ENCODE measurements around the gene C1orf74. TPM values are rescaled to one million over a fixed set of nuclear protein-coding genes. Genes with fewer than 3 reads are reported as not detected.

C1orf74 gene
- total RNA-seq, 1 donor from 2014 or later: 4.0 TPM

GRCh38 chr1:209772126-209772525 lies 12.2 kb downstream of the C1orf74 start:
- no peak for DNase-seq (ENCODE audit: low read depth, low spot score)

DNA sequence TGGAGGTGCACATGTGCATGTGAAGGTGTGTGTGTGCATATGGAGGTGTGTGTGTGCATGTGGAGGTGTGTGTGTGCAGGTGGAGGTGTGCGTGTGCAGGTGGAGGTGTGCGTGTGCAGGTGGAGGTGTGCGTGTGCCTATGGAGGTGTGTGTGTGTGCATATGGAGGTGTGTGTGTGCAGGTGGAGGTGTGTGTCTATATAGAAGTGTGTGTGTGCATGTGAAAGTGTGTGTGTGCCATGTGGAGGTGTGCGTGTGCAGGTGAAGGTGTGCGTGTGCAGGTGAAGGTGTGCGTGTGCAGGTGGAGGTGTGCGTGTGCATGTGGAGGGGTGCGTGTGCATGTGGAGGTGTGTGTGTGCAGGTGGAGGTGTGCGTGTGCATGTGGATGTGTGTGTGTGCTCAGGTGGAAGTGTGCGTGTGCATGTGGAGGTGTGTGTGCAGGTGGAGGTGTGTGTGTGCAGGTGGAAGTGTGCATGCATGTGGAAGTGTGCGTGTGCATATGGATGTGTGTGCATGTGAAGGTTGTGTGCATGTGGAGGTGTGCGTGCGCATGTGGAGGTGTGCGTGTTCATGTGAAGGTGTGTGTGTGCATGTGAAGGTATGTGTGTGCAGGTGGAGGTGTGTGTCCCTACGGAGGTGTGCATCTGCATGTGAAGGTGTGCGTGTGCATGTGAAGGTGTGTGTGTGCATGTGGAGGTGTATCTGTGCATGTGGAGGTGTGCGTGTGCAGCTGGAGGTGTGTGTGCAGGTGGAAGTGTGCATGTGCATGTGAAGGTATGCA lies 13.5 kb downstream of the C1orf74 start:
- no peak for DNase-seq (ENCODE audit: low read depth, low spot score)

GRCh38 chr1:209769971-209770370 lies 14.4 kb downstream of the C1orf74 start:
- no peak for DNase-seq (ENCODE audit: low read depth, low spot score)

DNA sequence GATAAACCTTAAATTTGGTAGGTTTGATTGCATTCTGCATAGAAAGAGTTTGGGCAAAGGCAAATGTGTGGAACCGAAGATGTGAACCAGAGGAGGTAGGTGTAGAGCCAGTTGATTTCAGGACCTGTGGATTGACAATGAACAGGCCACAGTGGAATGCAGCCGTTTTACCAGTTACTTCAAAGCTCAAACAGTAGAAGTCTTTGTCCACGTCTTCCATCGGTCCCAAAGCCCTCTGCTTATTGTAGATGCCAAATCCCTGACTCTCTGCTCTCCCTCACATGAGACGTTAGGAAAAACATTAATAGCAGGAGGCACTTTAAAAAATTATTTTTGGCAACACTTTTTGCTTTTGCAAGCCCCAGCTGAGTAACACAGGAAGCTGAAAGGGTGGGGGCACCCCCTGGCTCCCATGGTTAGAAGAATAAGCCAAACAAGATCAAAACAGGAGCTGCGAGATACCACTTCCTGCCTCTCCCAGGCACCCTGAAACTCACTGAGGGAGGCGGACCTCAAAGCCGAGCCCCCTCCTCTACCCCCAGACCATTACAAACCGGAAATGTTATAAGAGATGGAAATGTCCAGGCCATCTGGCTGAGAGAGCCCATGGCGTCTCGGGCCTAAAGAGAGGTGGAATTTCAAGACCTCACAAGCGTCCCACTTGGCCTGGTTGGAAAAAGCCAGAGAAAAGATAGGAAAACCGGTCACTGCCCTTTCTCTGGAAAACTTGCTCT lies 15.0 kb downstream of the C1orf74 start:
- DNase-seq (ENCODE audit: low read depth, low spot score): peak; percentile 55

DNA sequence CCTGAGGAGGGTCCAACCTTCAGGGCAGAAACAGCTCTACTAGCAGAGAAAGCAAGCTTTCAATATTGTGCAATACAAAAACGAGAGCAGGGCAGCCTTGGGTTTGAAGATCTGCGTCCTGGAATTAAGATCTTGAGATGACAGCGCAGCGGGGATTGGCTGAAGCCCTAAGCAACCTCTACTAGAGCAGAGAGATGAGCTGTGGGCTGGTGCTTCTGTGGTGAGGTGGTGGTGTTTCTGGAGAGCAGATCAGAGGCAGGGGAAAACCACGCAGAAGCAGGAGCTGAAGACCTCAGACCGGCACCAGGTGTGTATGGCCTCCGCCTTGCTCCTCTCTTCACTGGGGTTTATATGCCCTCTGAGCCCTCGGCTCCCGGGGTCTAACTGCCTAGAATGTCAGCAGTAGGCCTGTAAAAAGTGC lies 16.0 kb downstream of the C1orf74 start:
- DNase-seq (ENCODE audit: low read depth, low spot score): no peak

- DNase-seq (ENCODE audit: low read depth, low spot score): no peak
Measured at GRCh38 chr1:209767706-209768105, 16.7 kb downstream of the C1orf74 start.

DNA sequence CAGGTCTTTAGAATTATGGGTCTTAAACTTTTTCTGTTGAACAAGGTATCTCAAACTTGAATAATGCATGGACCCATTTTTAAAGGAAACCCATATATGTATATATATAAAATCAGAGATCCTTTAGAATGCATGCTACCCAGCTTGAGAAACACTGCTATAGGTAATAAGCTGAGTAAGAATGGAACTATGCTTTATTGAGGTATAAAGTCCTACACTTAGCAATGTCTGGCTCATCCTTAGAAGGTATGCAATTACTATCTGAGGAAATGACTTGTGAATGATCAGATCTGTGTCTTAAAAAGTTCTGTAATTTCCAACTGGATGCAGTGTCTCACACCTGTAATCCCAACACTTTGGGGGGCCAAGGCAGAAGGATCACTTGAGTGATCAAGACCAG lies 17.3 kb downstream of the C1orf74 start:
- no peak for DNase-seq (ENCODE audit: low read depth, low spot score)

DNA sequence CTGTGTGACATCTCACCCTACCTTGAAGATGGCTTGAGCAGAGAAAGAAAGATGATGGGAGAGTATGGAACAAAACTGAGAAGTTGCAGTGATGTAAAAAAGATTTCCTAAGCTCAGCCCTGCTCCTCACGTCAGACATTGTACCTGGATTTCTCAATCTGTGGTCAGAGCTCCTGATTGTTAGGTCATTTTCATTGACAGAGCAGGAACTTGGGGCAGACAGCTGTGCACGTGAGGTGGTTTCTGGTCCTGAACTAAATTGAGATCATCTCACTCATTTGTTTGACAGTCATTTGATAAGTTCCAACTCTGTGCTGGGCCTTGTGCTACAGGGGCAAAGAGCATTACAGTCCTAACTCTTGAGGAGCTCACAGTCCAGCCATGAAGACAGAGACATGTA lies 18.3 kb downstream of the C1orf74 start:
- DNase-seq (ENCODE audit: low read depth, low spot score): no peak

DNA sequence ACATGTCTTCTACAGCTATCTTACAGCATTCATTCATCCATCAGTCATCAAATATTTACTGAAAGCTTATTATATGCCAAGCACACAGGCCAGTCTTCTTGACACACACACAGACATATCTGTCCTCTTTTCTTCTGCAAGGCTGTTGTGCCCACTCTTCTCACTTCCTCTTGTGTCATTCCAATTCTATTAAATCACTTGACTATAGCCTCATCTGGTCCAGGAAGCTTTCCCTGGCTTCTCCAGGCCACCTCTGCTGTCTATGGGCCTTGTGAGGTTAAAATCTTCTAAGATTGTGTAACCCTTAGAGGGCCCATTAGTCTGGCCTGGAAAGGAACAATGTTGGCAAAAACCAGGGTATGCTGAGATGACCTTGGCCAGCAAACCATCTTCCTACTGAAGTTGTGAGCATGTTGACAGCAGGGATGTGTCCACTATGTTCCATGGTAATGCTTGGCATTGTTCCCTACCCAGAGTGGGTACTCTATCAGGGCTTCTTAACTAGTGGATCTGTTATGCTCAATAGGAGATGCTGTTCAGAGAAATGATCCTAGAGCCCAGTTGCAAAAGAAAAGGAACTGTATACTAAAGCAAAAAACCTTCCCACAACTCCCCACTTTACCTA lies 23.2 kb downstream of the C1orf74 start:
- no peak for DNase-seq (ENCODE audit: low read depth, low spot score)

GRCh38 chr1:209759829-209760359 lies 24.5 kb downstream of the C1orf74 start:
- DNase-seq (ENCODE audit: low read depth, low spot score): no peak

DNA sequence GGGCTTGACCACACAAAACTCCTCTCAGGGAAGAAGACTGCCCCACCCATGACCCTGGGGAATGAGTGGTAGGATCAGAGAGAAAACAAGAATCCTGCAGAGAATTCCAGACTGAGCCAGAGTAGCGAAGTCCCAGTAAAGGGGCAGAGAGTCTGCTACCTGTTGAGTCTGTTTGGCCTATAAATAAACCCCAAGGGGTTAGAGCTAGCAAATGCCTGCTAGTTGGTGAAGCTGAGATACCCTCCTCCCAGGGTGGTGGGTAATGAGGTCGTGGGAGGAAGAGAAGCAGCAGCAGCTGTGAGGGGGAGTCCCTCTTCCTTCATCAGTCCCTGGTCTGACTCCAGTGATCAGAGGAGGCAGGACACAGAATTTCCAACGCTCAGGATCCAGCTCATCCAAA lies 26.0 kb downstream of the C1orf74 start:
- DNase-seq (ENCODE audit: low read depth, low spot score): no peak

DNA sequence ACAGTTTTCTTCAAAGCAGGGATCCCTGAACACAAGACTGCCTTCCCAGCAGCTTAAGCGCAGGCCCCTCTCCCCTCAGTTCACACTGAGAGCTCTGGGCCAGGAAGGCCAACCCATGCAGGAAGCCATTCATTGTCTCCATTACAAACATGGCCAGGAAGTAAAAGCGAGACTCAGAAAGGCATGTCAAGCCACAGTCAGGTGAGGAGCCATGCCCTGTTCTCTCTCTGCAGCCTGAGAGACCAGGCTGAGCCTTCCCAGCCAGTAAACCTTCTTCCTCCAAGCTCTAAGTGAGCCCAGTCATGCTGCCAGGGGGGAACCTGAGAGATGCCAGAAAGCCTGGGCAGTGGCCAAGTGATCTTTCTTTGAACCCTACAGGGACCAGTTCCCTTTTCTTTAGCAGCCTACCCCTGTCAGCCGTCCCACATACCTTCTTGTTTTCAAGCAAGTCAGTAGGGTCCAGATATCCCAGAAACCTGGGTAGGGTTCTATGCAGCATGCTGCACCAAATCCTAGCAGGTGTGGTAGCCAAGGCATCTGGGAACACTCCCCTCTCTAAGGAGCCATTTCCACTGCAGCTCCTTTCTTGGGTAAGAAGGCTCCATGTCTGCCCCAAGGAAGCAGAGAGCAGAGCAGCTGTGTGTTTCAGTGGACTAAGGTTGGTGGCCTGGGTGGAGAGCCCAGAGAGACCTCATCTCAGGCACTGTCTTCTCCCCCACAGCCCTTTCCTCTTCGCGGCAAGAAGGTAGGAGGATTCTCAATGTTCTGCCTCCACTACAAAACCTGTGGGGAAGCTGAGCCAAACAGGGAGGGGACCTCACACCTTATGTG lies 27.5 kb downstream of the C1orf74 start:
- DNase-seq (ENCODE audit: low read depth, low spot score): no peak

- no peak for DNase-seq (ENCODE audit: low read depth, low spot score)
Measured at GRCh38 chr1:209755926-209756614, 28.3 kb downstream of the C1orf74 start, which contains the start of gene TRAF3IP3. Gene TRAF3IP3, plus strand, starts transcription at chr1:209756053. Its CDS starts 3,987 bp downstream, at chr1:209760040.

DNA sequence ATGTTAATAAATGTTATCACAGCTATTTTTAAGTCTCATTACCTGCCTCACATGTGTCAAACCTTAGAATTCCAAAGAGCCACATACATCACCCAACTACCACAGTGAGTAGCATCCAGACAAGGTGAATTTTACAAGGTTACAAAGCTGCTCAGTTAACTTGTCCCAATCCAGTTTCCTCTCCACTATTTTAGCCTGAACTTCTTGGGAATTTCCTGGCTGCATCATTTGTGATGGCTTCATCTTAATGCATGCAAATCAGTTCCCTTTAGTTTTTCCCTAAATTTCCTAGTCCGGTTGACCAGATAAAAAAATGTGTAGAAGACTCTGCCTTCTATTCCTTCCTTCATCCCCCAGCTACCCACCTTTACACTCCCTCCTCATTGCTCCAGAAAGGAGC lies 29.1 kb downstream of the C1orf74 start:
- no peak for DNase-seq (ENCODE audit: low read depth, low spot score)

GRCh38 chr1:209752890-209753289 lies 31.5 kb downstream of the C1orf74 start:
- DNase-seq (ENCODE audit: low read depth, low spot score): no peak

DNA sequence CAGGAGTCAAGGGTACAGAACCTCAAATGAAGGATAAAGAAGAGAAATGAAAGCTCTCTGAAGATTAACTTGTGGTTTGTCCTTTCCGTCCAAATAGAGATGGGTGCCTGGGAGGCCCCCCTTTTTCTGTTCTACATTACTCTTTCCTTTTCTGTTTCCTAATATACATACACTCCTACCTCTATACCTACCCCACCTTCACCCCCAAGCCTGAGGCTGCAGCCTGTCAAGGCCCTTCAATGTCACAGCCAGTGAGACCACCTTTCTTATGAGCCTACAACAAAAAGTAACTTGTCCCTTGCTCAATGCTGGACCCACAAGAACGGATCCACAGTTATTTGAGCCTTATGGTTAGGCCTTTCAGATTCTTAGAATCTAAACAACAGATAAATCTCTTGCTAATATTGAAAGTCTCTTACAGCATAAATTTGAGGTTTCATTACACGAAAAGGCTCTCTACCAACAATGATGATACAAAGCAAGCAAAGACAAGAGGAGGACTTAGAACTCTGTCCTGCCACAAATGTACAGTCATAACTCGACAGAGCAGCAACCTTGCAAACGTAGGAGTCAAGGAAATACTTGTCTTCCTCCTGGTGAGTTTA lies 32.6 kb downstream of the C1orf74 start:
- no peak for DNase-seq (ENCODE audit: low read depth, low spot score)

DNA sequence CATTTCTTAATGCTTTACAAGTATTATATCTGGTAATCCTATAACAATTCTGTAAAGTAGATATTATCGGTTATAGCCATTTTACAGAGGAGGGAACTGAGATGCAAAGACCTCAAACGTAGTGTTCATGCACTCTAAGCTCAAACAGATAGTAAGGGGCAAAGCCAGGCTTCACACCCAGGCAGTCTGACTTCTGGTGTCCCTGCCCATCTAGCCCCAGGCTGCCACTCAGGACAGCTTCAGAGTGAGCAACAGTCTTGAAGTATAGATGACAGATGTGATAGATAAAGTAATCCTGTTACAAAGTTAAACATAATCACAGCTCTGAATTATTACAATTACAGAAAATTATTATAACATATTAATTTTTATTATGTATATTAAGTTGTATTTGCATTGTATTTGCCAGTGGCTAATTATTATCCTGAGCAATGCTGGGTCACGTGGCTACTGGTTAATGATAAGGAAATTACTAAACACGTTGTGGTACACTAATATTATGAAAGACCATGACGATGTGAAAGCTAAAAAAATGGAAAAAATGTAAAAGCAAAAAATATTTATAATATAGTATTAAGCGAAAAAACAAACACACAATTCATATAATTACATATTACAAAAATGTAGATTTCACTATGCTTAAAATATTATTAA lies 34.6 kb downstream of the C1orf74 start:
- no peak for DNase-seq (ENCODE audit: low read depth, low spot score)

GRCh38 chr1:209749205-209749604 lies 35.2 kb downstream of the C1orf74 start:
- DNase-seq (ENCODE audit: low read depth, low spot score): no peak

- no peak for DNase-seq (ENCODE audit: low read depth, low spot score)
Measured at GRCh38 chr1:209748620-209749019, 35.7 kb downstream of the C1orf74 start.
